Raji (cell line): ENCODE data around the gene BRSK2.

Experiments
- POLR2A ChIP-seq: IDR thresholded peaks from 2 replicates; pipeline ENCODE4 v1.6.1; 2011; ENCODE audit warnings: low read depth, low read length, control low read depth; ENCODE audit not compliant: insufficient read depth

BRSK2 gene

GRCh38 chr11:1370186-1371025 lies 19.3 kb upstream of the BRSK2 start:
- TF ChIP-seq POLR2A, result no peak

- TF ChIP-seq POLR2A, result no peak
These were observed 18.8 kb upstream of the BRSK2 start for GRCh38 chr11:1371026-1371325.

- no peak for TF ChIP-seq POLR2A
These were observed 18.4 kb upstream of the BRSK2 start for GRCh38 chr11:1371377-1371776.

DNA sequence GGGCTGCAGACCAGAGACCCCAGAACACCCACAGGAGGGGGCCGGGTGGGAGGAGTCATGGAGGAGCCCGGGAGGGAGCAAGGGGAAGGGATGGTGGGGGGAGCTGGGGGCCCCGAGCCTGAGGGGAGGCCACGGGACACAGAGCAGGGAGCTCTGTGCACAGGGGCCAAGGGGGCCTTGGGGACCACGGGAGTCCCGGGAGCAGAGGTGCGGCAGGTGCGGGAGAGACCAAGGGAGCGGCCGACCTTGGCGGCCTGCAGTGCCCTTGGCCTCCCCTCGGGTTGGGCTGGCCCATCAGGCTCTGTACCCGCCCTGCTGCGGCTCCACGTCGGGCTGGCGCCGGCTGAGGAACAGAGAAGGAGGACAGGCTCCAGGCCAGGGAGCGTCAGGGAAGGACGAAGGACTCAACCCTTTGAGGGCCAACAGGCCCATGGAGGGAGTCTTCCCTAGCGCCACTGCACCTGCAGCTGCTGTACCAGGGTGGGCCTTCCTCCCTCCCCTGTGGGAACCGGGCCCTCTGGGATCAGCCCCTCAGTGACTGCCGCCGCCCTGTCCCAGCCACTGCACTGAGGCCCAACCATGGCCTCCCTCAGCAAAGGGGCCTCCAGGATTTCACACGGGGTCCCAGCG lies 17.8 kb upstream of the BRSK2 start:
- no peak for TF ChIP-seq POLR2A

GRCh38 chr11:1372660-1373059 lies 17.1 kb upstream of the BRSK2 start:
- no peak for TF ChIP-seq POLR2A

DNA sequence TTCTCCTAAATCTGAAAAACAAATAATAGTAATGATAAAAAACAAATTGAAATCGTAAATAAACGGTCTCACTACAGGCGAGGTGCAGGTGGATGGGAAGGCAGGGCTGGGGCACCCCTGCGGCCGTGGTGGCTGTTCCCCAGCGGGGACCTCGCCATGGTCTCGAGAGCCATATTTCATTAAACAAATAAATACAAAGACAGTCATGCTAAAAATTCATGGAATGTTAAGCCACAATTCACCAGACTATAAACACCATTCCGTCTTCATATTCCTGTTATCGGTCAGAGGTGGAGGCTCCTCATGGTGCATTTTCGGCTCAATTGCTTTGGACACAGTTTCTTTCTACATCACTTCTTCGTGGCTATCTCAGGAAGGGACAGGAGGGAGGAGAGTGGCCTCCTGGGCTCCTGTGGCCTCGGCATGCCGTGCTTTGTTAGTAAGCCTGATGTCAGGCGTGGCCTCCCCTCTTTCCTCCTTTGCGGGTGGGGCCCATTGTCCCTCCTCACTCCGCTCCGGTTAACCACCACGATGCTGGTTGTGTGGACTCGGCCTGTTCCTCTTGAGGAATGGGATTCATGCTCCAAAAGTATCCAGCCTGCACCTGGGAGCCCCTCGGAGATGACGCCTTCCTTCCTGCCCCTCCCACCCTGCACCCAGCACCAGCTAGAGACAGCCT lies 16.1 kb upstream of the BRSK2 start:
- TF ChIP-seq POLR2A, result no peak

DNA sequence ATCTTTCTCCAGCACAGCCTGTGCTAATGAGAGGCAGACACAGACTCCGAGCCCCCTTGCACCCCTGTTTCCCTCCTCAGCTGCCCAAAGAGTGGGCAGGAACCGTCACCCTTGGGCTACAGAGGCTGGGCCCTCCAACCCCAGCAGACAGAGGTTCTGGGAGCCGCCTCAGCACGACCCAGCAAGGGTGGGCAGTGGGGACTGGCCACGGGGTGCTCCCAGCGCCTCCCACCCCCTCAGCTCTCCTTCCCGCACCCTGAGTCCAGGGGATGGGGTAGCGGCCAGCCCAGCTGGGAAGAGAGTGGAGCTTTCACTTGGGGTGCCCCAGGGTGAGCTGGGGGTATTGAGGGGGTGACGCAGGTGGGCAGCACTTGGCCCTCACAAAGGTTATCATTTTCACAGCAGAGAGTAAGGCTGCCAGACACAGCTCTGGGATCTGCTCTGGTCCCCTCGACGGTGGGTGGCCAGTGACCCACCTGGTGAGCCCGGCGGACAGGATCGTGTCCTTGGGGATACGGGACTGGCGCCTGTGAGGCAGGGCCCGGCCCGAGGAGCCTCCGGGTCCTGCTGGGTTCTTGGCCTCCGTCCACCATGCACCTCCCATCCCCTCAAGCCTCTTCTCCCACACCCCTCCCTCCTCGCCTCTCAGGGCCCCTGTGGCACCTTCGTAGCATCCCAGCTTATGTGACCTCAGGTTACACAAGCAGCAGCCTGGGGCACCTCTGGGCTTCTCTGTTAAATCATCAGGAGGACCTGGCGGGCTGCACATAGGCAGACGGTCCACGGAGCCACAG lies 14.4 kb upstream of the BRSK2 start:
- TF ChIP-seq POLR2A, result no peak

DNA sequence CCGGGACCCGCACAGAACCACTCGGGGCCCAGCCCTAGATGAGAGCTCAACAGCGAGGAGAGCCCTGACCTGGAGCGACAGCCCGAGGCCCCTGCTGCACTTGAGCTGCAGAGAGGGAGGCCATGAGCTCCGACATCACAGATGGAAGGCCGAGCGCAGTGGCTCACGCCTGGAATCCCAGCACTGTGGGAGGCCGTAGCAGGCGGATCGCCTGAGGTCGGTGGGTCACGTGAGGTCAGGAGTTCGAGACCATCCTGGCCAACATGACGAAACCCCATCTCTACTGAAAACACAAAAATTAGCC lies 13.8 kb upstream of the BRSK2 start:
- no peak for TF ChIP-seq POLR2A

GRCh38 chr11:1377231-1377780 lies 12.4 kb upstream of the BRSK2 start:
- no peak for TF ChIP-seq POLR2A

DNA sequence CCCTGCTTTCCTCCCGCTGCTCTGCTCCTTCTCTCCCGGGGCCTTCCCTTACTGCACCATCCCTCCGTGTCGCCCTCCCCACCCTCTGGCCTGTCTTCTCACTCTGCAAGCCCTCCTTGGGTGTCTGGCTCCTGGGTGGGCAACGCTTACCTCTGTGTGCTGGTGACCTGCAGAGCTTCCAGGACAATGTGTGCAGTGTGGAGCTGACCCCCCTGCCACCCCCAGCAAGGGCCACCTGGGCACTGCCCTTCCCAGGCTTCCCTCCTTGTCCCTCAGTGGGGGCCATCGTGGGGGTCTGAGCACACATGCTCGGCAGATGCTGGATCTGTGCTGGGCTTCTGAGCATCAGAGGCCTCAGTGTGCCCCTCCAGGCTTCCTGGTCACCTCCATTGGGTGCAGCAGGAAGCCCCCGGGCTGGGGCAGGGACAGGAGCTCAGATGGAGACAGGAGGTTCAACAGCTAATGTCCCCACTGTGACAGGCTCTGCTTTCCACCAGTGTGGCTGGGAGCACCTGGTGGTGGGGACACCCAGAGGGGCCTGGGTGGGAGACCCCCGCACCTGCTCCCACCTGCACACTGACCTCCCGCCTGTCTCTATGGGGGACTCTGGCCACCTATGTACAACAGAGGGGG lies 7.8 kb upstream of the BRSK2 start:
- no peak for TF ChIP-seq POLR2A

- no peak for TF ChIP-seq POLR2A
These were observed 7.3 kb upstream of the BRSK2 start for GRCh38 chr11:1382429-1382828.

- TF ChIP-seq POLR2A, result no peak
These were observed 6.7 kb upstream of the BRSK2 start for GRCh38 chr11:1382831-1383607.

- no peak for TF ChIP-seq POLR2A
These were observed 5.3 kb upstream of the BRSK2 start for GRCh38 chr11:1384199-1384970.
